ENCODE results near the gene CPEB4.

DNA sequence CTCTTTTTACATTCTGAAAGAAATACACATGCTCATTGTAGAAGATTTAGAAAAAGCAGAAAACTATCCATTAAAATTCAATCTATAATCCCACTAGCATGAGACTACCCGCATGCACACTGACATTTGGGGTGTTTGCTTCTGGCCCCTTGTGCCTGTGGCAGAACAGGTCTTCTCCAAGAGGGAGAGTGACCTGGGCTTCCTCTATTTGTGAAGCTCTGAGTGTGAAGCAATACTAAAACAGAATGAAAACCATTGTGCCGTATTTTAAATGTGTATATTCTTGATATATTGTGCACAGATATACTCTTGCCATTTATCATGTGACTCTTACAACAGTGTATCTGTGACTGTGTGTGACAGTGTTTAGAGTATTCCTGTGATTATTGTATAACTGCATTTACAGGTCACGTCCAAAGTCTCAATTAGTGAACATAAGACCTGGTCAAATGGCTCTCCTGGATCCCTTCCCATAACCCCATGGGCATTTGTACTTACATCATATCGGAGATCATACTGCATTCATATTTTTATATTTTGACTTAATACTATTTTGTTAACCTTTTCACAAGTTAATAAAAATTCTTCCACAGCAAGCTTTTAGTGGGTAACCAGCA, 14.7 kb upstream of the CPEB4 start:
- TF ChIP-seq, protein P1, sequence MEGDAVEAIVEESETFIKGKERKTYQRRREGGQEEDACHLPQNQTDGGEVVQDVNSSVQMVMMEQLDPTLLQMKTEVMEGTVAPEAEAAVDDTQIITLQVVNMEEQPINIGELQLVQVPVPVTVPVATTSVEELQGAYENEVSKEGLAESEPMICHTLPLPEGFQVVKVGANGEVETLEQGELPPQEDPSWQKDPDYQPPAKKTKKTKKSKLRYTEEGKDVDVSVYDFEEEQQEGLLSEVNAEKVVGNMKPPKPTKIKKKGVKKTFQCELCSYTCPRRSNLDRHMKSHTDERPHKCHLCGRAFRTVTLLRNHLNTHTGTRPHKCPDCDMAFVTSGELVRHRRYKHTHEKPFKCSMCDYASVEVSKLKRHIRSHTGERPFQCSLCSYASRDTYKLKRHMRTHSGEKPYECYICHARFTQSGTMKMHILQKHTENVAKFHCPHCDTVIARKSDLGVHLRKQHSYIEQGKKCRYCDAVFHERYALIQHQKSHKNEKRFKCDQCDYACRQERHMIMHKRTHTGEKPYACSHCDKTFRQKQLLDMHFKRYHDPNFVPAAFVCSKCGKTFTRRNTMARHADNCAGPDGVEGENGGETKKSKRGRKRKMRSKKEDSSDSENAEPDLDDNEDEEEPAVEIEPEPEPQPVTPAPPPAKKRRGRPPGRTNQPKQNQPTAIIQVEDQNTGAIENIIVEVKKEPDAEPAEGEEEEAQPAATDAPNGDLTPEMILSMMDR (conservative IDR thresholded peaks at IDR 0.05 in 1 of 2, IDR thresholded peaks at IDR 0.05 in 1 of 2; ENCODE audit: extremely low read depth in 1 of 2, insufficient read depth in 1 of 2, low read depth in 1 of 2, low read length in 2 of 2) = no peak
- TF ChIP-seq EZH2 (IDR thresholded peaks at IDR 0.05; ENCODE audit: borderline replicate concordance, low read length) = no peak
